Peyer's patch (tissue), 4 donors: ENCODE results near the gene TLK2. TPM values are rescaled to one million over a fixed set of nuclear protein-coding genes. Genes with fewer than 3 reads are reported as not detected.

Experiments
- DNase-seq, 3 donors: peaks; one replicate each; pipeline ENCODE4 v3.0.0-alpha.2; 2017 to 2019
- H3K27ac ChIP-seq, 4 donors: fragments of 200-600 bp; sonication (generic); one replicate each; pipeline ENCODE4 v1.5.1; 2016 to 2019
- H3K27me3 ChIP-seq, 2 donors: fragments of 200-600 bp; sonication (generic); one replicate each; pipeline ENCODE4 v1.5.1; 2019
- H3K36me3 ChIP-seq, 3 donors: fragments of 200-600 bp; sonication (generic); one replicate each; pipeline ENCODE4 v1.5.1; 2016 to 2019
- H3K4me1 ChIP-seq, 4 donors: fragments of 200-600 bp; sonication (generic); one replicate each; pipeline ENCODE4 v1.5.1; 2016 to 2019
- H3K4me3 ChIP-seq, 4 donors: fragments of 200-600 bp; sonication (generic); 1 replicate in 3 of 4; 2 replicates in 1 of 4; pipeline ENCODE4 v1.5.1; 2016 to 2019; ENCODE audit warnings: mild to moderate bottlenecking in 1 of 4
- H3K9me3 ChIP-seq, 4 donors: fragments of 200-600 bp; sonication (generic); one replicate each; pipeline ENCODE4 v1.5.1; 2016 to 2019; ENCODE audit warnings: mild to moderate bottlenecking in 1 of 4
- POLR2A ChIP-seq, 2 donors: fragments of 450-650 bp; IDR thresholded peaks; one replicate each; pipeline ENCODE4 v1.5.1; 2017; ENCODE audit warnings: antibody characterized with exemption in 2 of 2, mild to moderate bottlenecking in 2 of 2, moderate library complexity in 2 of 2
- small RNA-seq, 2 donors: library from RNA; depleted of rRNA; stranded (forward); fragments of <200 nt; gene quantifications; one replicate each; pipeline ENCODE3, GENCODE V24; 2016
- total RNA-seq, 4 donors: library from RNA; depleted of rRNA; stranded (reverse); fragments of >200 nt; gene quantifications; one replicate each; pipeline ENCODE4 v1.1.0, GENCODE V29; 2016
- TF ChIP-seq, protein P1 (sequence below), 6 experiments: fragments of 450-650 bp in 4 of 6; fragments of 200-600 bp in 2 of 6; sonication (generic) in 1 of 6; IDR thresholded peaks; one replicate each; pipeline ENCODE4 v1.5.1; 2017 to 2019; ENCODE audit warnings: antibody characterized with exemption in 6 of 6, mild to moderate bottlenecking in 3 of 6, moderate library complexity in 1 of 6

The TLK2 gene
- total RNA-seq, 4 donors from 2014 or later: 33.8 to 65.2 (median 49.3) TPM

DNA sequence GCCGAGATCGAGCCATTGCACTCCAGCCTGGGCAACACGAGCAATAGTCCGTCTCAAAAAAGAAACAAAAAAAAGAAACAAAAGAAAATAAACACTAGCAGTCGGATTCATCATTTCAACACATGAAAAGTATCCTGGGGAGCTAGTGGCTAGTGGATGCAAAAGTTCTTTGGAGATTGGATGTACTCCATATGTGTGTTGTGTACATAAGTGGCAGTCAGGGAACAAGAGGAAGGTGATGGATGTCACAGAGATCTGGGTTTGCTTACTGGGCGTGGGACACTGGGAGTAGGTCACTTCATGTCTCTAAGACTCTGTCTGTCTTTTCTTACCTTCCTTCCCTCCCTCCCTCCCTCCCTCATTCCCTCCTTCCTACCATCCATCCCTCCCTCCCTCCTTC lies 184.2 kb downstream of the TLK2 start:
- no peak for DNase-seq
- no peaks in the 10 kb centered on the region for H3K4me1 ChIP-seq
- H3K36me3 ChIP-seq: no peaks in the 10 kb centered on the region
- H3K27ac ChIP-seq: no peak overlapping the region
- no peak for TF ChIP-seq POLR2A (IDR thresholded peaks at IDR 0.05)
- TF ChIP-seq, protein P1, sequence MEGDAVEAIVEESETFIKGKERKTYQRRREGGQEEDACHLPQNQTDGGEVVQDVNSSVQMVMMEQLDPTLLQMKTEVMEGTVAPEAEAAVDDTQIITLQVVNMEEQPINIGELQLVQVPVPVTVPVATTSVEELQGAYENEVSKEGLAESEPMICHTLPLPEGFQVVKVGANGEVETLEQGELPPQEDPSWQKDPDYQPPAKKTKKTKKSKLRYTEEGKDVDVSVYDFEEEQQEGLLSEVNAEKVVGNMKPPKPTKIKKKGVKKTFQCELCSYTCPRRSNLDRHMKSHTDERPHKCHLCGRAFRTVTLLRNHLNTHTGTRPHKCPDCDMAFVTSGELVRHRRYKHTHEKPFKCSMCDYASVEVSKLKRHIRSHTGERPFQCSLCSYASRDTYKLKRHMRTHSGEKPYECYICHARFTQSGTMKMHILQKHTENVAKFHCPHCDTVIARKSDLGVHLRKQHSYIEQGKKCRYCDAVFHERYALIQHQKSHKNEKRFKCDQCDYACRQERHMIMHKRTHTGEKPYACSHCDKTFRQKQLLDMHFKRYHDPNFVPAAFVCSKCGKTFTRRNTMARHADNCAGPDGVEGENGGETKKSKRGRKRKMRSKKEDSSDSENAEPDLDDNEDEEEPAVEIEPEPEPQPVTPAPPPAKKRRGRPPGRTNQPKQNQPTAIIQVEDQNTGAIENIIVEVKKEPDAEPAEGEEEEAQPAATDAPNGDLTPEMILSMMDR (IDR thresholded peaks at IDR 0.05): no peak
- H3K27me3 ChIP-seq: no peaks in the 10 kb centered on the region
- H3K9me3 ChIP-seq: no peaks in the 10 kb centered on the region
- no peak overlapping the region for H3K4me3 ChIP-seq

Small RNA genes within 50 kb of the gene (small RNA-seq; reads per million reads assigned to genes)
- gene RF00019: 0 reads per million in 2 donors

Other genes starting within 250 kb of the TLK2 start
- gene EFCAB3, start 98.3 kb upstream of the TLK2 start, total RNA-seq: not detected
- gene METTL2A, start 54.9 kb upstream of the TLK2 start, total RNA-seq: 10 to 100 TPM in 3 of 4 donors, 1 to 10 TPM in 1; 10.0 to 18.2 (median 14.9) TPM
- gene MRC2, start 148.8 kb downstream of the TLK2 start, total RNA-seq: 10 to 100 TPM in 2 of 4 donors, 1 to 10 TPM in 2; 9.0 to 33.8 (median 14.6) TPM